Karpas-422 (cell line): ENCODE data around the gene CAB39. TPM values are rescaled to one million over a fixed set of nuclear protein-coding genes. Genes with fewer than 3 reads are reported as not detected.

Experiments
- DNase-seq: peaks from one replicate; pipeline ENCODE4 v3.0.0-alpha.2; 2015
- H2AFZ ChIP-seq: fragments of 200-600 bp; sonication (generic); 2 replicates; pipeline ENCODE4 v1.6.1; 2014; ENCODE audit warnings: antibody characterized with exemption, low read length, mixed read lengths
- H3K27ac ChIP-seq: fragments of 200-600 bp; sonication (generic); 2 replicates; pipeline ENCODE4 v1.5.1; 2014; ENCODE audit warnings: mild to moderate bottlenecking, low read length, moderate library complexity
- H3K27me3 ChIP-seq: fragments of 200-600 bp; sonication (generic); 2 replicates; pipeline ENCODE4 v1.6.1; 2014; ENCODE audit warnings: low read length, mixed read lengths
- H3K36me3 ChIP-seq: fragments of 200-600 bp; sonication (generic); 2 replicates; pipeline ENCODE4 v1.6.1; 2014; ENCODE audit warnings: low read length, mixed read lengths; ENCODE audit not compliant: insufficient read depth
- H3K4me1 ChIP-seq: fragments of 200-600 bp; sonication (generic); 2 replicates; pipeline ENCODE4 v1.6.1; 2014; ENCODE audit warnings: mild to moderate bottlenecking, low read length, mixed read lengths
- H3K4me2 ChIP-seq: fragments of 200-600 bp; sonication (generic); 2 replicates; pipeline ENCODE4 v1.6.1; 2014; ENCODE audit warnings: low read length, low read depth, mild to moderate bottlenecking; ENCODE audit not compliant: poor library complexity, severe bottlenecking
- H3K4me3 ChIP-seq: fragments of 200-600 bp; sonication (generic); 2 replicates; pipeline ENCODE4 v1.5.1; 2014; ENCODE audit warnings: mild to moderate bottlenecking, antibody characterized with exemption, low read length, mixed read lengths
- H3K79me2 ChIP-seq: fragments of 200-600 bp; sonication (generic); 2 replicates; pipeline ENCODE4 v1.6.1; 2014; ENCODE audit warnings: mild to moderate bottlenecking, low read length, mixed read lengths
- H3K9ac ChIP-seq: fragments of 200-600 bp; sonication (generic); 2 replicates; pipeline ENCODE4 v1.6.0; 2014; ENCODE audit warnings: low read length
- H3K9me2 ChIP-seq: fragments of 200-600 bp; sonication (generic), shearing (Covaris generic); replicated peaks from 2 replicates; pipeline ENCODE4 v1.6.0; 2014; ENCODE audit warnings: mild to moderate bottlenecking, low read length, moderate library complexity; ENCODE audit not compliant: insufficient read depth
- H3K9me3 ChIP-seq: fragments of 300-700, 200-600 bp; sonication (generic); 2 replicates; pipeline ENCODE4 v1.6.1; 2014; ENCODE audit warnings: low read length, mixed read lengths
- H4K20me1 ChIP-seq: fragments of 200-600 bp; sonication (generic); 2 replicates; pipeline ENCODE4 v1.6.1; 2014; ENCODE audit warnings: mild to moderate bottlenecking, antibody characterized with exemption, low read length, low read depth; ENCODE audit not compliant: insufficient read depth
- total RNA-seq: library from RNA; depleted of rRNA; stranded (reverse); fragments of >200 nt; shearing (Covaris generic); gene quantifications from 2 replicates; pipeline ENCODE4 v1.2.3, GENCODE V29; 2014; ENCODE audit warnings: low replicate concordance

Gene CAB39
- total RNA-seq, 1 experiment from 2014 or later = 89.3 TPM

DNA sequence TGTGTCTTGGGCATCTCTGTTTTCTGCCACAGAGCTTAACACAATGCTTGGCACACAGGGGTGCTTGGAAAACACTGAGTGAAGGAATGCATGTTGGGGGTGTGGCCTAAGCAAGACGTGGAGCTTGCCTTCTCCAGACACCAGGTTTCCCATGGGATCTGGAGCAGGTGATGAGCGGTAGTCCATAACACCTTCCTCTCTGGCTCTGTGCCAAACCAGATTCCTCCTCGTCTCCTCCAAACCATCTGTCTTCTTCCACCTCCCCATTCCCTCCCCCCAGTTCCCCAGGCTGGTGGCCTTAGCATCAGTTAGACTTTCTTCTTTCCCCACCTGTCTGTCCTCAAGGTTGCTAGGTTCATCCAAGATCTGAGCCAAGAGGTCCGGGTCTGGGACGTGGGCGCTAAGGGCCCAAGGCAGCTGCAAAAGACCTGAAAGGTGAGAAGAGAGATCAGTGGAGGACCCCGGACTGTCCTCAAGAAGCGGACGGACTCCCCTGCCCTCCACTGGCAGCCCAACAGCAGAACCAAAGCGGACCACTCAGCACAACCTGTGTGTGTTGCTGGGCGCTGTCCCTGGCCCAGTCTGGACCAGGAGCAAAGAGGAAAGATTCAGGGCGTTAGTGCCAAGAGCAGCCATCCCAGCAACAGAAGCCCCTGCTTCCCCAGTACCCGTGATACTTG, 150.9 kb downstream of the CAB39 start:
- no peak for DNase-seq
- Histone ChIP-seq H3K79me2 (no peaks in the 10 kb centered on the region), H4K20me1 (no peaks in the 10 kb centered on the region), H3K27ac (no peak overlapping the region), H3K9ac (no peak overlapping the region), H3K9me3 (no peaks in the 10 kb centered on the region), H3K9me2 (no peaks in the 10 kb centered on the region), H3K4me1 (peaks cover 24% of the 10 kb centered on the region), H3K36me3 (no peaks in the 10 kb centered on the region), H3K4me2 (no peak overlapping the region), H2AFZ (no peak overlapping the region), H3K27me3 (no peaks in the 10 kb centered on the region), H3K4me3 (no peak overlapping the region)

GRCh38 chr2:230864122-230864604, 151.5 kb downstream of the CAB39 start:
- no peak overlapping the region for H3K27ac ChIP-seq
- no peaks in the 10 kb centered on the region for H3K27me3 ChIP-seq
- H3K79me2 ChIP-seq = no peaks in the 10 kb centered on the region
- no peaks in the 10 kb centered on the region for H4K20me1 ChIP-seq
- H3K9me2 ChIP-seq = no peaks in the 10 kb centered on the region
- H3K9me3 ChIP-seq = no peaks in the 10 kb centered on the region
- no peak overlapping the region for H3K4me3 ChIP-seq
- DNase-seq = no peak
- H2AFZ ChIP-seq = no peak overlapping the region
- no peak overlapping the region for H3K4me2 ChIP-seq
- no peak overlapping the region for H3K9ac ChIP-seq
- peaks cover 24% of the 10 kb centered on the region for H3K4me1 ChIP-seq
- no peaks in the 10 kb centered on the region for H3K36me3 ChIP-seq

- H3K9ac ChIP-seq = no peak within 1 kb of the TSS
- H3K9me3 ChIP-seq = no peaks in the 10 kb centered on the region
- H3K79me2 ChIP-seq = no peaks in the 10 kb centered on the region
- no peak within 1 kb of the TSS for H2AFZ ChIP-seq
- H3K4me3 ChIP-seq = no peak within 1 kb of the TSS
- peaks cover 27% of the 10 kb centered on the region for H3K4me1 ChIP-seq
- no peaks in the 10 kb centered on the region for H3K36me3 ChIP-seq
- no peak for DNase-seq
- no peak within 1 kb of the TSS for H3K4me2 ChIP-seq
- no peaks in the 10 kb centered on the region for H3K27me3 ChIP-seq
- H3K9me2 ChIP-seq = no peaks in the 10 kb centered on the region
- no peak within 1 kb of the TSS for H3K27ac ChIP-seq
- no peaks in the 10 kb centered on the region for H4K20me1 ChIP-seq
These were observed 152.1 kb downstream of the CAB39 start, which contains the start of gene ITM2C for GRCh38 chr2:230864605-230865306. TSS of gene ITM2C (plus strand) at chr2:230864942. CDS start at chr2:230865026, 84 bp downstream.

- DNase-seq = no peak
- Histone ChIP-seq H3K4me2 (no peak overlapping the region), H3K4me1 (peaks cover 30% of the 10 kb centered on the region), H3K27ac (no peak overlapping the region), H3K4me3 (no peak overlapping the region), H3K79me2 (no peaks in the 10 kb centered on the region), H2AFZ (no peak overlapping the region), H3K9ac (no peak overlapping the region), H4K20me1 (no peaks in the 10 kb centered on the region), H3K9me3 (no peaks in the 10 kb centered on the region), H3K36me3 (no peaks in the 10 kb centered on the region), H3K27me3 (no peaks in the 10 kb centered on the region), H3K9me2 (no peaks in the 10 kb centered on the region)
These were observed 152.7 kb downstream of the CAB39 start for GRCh38 chr2:230865307-230865765.

GRCh38 chr2:230865766-230866755, 153.4 kb downstream of the CAB39 start:
- Histone ChIP-seq H3K27ac (no peak overlapping the region), H3K4me2 (no peak overlapping the region), H2AFZ (no peak overlapping the region), H3K4me1 (peaks cover 33% of the 10 kb centered on the region), H3K9me3 (no peaks in the 10 kb centered on the region), H3K79me2 (no peaks in the 10 kb centered on the region), H3K36me3 (no peaks in the 10 kb centered on the region), H3K9ac (no peak overlapping the region), H3K27me3 (no peaks in the 10 kb centered on the region), H4K20me1 (no peaks in the 10 kb centered on the region), H3K4me3 (no peak overlapping the region), H3K9me2 (no peaks in the 10 kb centered on the region)
- DNase-seq = no peak

GRCh38 chr2:230866756-230867523, 154.3 kb downstream of the CAB39 start:
- H3K9ac ChIP-seq = no peak overlapping the region
- no peaks in the 10 kb centered on the region for H3K27me3 ChIP-seq
- H3K9me3 ChIP-seq = no peaks in the 10 kb centered on the region
- H3K4me1 ChIP-seq = peaks cover 27% of the 10 kb centered on the region
- H2AFZ ChIP-seq = no peak overlapping the region
- H3K4me2 ChIP-seq = no peak overlapping the region
- H3K79me2 ChIP-seq = no peaks in the 10 kb centered on the region
- peak; percentile 72 for DNase-seq
- H4K20me1 ChIP-seq = no peaks in the 10 kb centered on the region
- no peaks in the 10 kb centered on the region for H3K9me2 ChIP-seq
- H3K27ac ChIP-seq = no peak overlapping the region
- no peaks in the 10 kb centered on the region for H3K36me3 ChIP-seq
- H3K4me3 ChIP-seq = no peak overlapping the region

- no peak overlapping the region for H3K27ac ChIP-seq
- H3K4me3 ChIP-seq = no peak overlapping the region
- H3K79me2 ChIP-seq = no peaks in the 10 kb centered on the region
- peaks cover 28% of the 10 kb centered on the region for H3K4me1 ChIP-seq
- no peaks in the 10 kb centered on the region for H4K20me1 ChIP-seq
- no peak overlapping the region for H3K9ac ChIP-seq
- no peaks in the 10 kb centered on the region for H3K27me3 ChIP-seq
- no peak for DNase-seq
- H2AFZ ChIP-seq = no peak overlapping the region
- no peaks in the 10 kb centered on the region for H3K36me3 ChIP-seq
- H3K4me2 ChIP-seq = no peak overlapping the region
- no peaks in the 10 kb centered on the region for H3K9me2 ChIP-seq
- H3K9me3 ChIP-seq = no peaks in the 10 kb centered on the region
These were observed 155.7 kb downstream of the CAB39 start for GRCh38 chr2:230868161-230868946.
